Neuronal stem cell (in vitro differentiated cells): ENCODE results near the gene ADK.

ENCODE experiments used
- DNase-seq: peaks from one replicate; pipeline ENCODE4 v3.0.0-alpha.2; 2013; ENCODE audit warnings: low spot score
- H2AFZ ChIP-seq: one replicate; pipeline ENCODE4 v1.6.1; 2013; ENCODE audit warnings: mild to moderate bottlenecking, low read length, inconsistent platforms
- H2AK5ac ChIP-seq: 2 replicates; pipeline ENCODE4 v1.6.1; 2013; ENCODE audit warnings: low read depth, mild to moderate bottlenecking, inconsistent platforms, low read length, moderate library complexity, mixed read lengths
- H2BK120ac ChIP-seq: 2 replicates; pipeline ENCODE4 v1.6.1; 2013; ENCODE audit warnings: low read depth, mild to moderate bottlenecking, inconsistent platforms, low read length, moderate library complexity, mixed read lengths
- H2BK12ac ChIP-seq: one replicate; pipeline ENCODE4 v1.6.1; 2013; ENCODE audit warnings: low read length, inconsistent platforms
- H2BK15ac ChIP-seq: 2 replicates; pipeline ENCODE4 v1.6.1; 2013; ENCODE audit warnings: mild to moderate bottlenecking, low read length, inconsistent platforms, mixed read lengths
- H2BK5ac ChIP-seq: one replicate; pipeline ENCODE4 v1.6.1; 2013; ENCODE audit warnings: inconsistent platforms, mild to moderate bottlenecking, low read length, moderate library complexity
- H3K14ac ChIP-seq: one replicate; pipeline ENCODE4 v1.6.1; 2013; ENCODE audit warnings: low read length, inconsistent platforms
- H3K18ac ChIP-seq: 2 replicates; pipeline ENCODE4 v1.6.1; 2013; ENCODE audit warnings: low read length, inconsistent platforms
- H3K23ac ChIP-seq: 2 replicates; pipeline ENCODE4 v1.6.1; 2013; ENCODE audit warnings: low read depth, mild to moderate bottlenecking, mixed read lengths, low read length, inconsistent platforms; ENCODE audit not compliant: poor library complexity
- H3K27ac ChIP-seq: replicated peaks from 3 replicates; pipeline ENCODE4 v1.5.1; 2013; ENCODE audit warnings: low read length, inconsistent platforms
- H3K27me3 ChIP-seq, 3 experiments: 2 replicates each; pipeline ENCODE4 v1.6.1; 2013; ENCODE audit warnings: low read length in 3 of 3, mild to moderate bottlenecking in 2 of 3, inconsistent platforms in 1 of 3, low read depth in 1 of 3, mixed read lengths in 1 of 3, moderate library complexity in 1 of 3; ENCODE audit not compliant: control insufficient read depth in 3 of 3, insufficient read depth in 3 of 3
- H3K36me3 ChIP-seq, 2 donors: replicated peaks in 1 of 2; 2 replicates each; pipeline ENCODE4 v1.6.1; 2013; ENCODE audit warnings: low read length in 2 of 2; ENCODE audit not compliant: control insufficient read depth in 2 of 2, insufficient read depth in 2 of 2
- H3K4ac ChIP-seq: 2 replicates; pipeline ENCODE4 v1.6.1; 2013; ENCODE audit warnings: inconsistent platforms, mild to moderate bottlenecking, low read length, moderate library complexity
- H3K4me1 ChIP-seq, 2 donors: 1 replicate in 1 of 2; 2 replicates in 1 of 2; pipeline ENCODE4 v1.6.1; 2013; ENCODE audit warnings: low read length in 2 of 2, low read depth in 1 of 2; ENCODE audit not compliant: control insufficient read depth in 2 of 2, insufficient read depth in 1 of 2
- H3K4me2 ChIP-seq: one replicate; pipeline ENCODE4 v1.6.1; 2013; ENCODE audit warnings: mild to moderate bottlenecking, low read length, inconsistent platforms; ENCODE audit not compliant: insufficient read depth, poor library complexity, severe bottlenecking
- H3K4me3 ChIP-seq, 2 donors: 2 replicates each; pipeline ENCODE4 v1.5.1; 2013; ENCODE audit warnings: low read length in 2 of 2, mild to moderate bottlenecking in 2 of 2, inconsistent platforms in 1 of 2, moderate library complexity in 1 of 2
- H3K79me1 ChIP-seq: one replicate; pipeline ENCODE4 v1.6.1; 2013; ENCODE audit warnings: low read depth, mild to moderate bottlenecking, inconsistent platforms, low read length, moderate library complexity
- H3K9ac ChIP-seq: one replicate; pipeline ENCODE4 v1.6.1; 2013; ENCODE audit warnings: mild to moderate bottlenecking, low read depth, low read length, inconsistent platforms; ENCODE audit not compliant: poor library complexity
- H3K9me3 ChIP-seq, 2 donors: replicated peaks in 1 of 2; 2 replicates each; pipeline versions ENCODE3 to v1.6.1; 2013; ENCODE audit warnings: low read length in 2 of 2, mild to moderate bottlenecking in 2 of 2, inconsistent platforms in 1 of 2, low read depth in 1 of 2, mixed read lengths in 1 of 2, moderate library complexity in 1 of 2; ENCODE audit not compliant: control insufficient read depth in 2 of 2, insufficient read depth in 1 of 2
- H4K8ac ChIP-seq: one replicate; pipeline ENCODE4 v1.6.1; 2013; ENCODE audit warnings: low read depth, mild to moderate bottlenecking, inconsistent platforms, low read length, moderate library complexity
- H4K91ac ChIP-seq: one replicate; pipeline ENCODE4 v1.6.1; 2013; ENCODE audit warnings: low read length, low read depth, mild to moderate bottlenecking, inconsistent platforms; ENCODE audit not compliant: poor library complexity
- WGBS, 2 donors: extraction: QIAGEN DNeasy Blood & Tissue Kit; methylation state at CpG; one replicate each; pipeline ENCODE4 v1.1.7; 2013; ENCODE audit warnings: missing lambda C conversion rate in 2 of 2, mixed read lengths in 1 of 2; ENCODE audit not compliant: insufficient read length in 2 of 2, insufficient replicate concordance in 1 of 2; ENCODE audit errors: extremely low coverage in 2 of 2; 5-methylcytosine and 5-hydroxymethylcytosine counted together

The ADK gene

DNA sequence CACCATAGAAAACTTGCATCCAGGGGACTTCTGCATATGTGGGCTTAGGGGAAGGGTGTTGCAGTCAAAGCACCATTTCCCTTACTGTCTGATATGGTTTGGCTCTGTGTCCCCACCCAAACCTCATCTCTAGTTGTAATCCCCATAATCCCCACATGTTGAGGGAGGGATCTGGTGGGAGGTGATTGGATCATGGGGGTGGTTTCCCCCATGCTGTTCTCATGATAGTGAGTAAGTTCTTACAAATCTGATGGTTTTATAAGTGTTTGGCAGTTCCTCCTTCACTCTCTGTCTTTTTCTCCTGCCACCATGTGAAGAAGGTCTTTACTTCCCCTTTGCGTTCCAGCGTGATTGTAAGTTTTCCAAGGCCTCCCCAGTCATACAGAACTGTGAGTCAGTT, 177.4 kb downstream of the ADK start:
- H2AK5ac ChIP-seq: no peak overlapping the region
- H2BK120ac ChIP-seq: no peak overlapping the region
- no peak overlapping the region for H3K27ac ChIP-seq
- no peak overlapping the region for H4K91ac ChIP-seq
- H3K23ac ChIP-seq: no peak overlapping the region
- no peak overlapping the region for H3K4me2 ChIP-seq
- H3K4ac ChIP-seq: no peak overlapping the region
- H3K4me3 ChIP-seq: no peak overlapping the region
- H2BK15ac ChIP-seq: no peak overlapping the region
- H4K8ac ChIP-seq: no peak overlapping the region
- no peak overlapping the region for H3K18ac ChIP-seq
- no peak overlapping the region for H2BK5ac ChIP-seq
- no peaks in the 10 kb centered on the region for H3K9me3 ChIP-seq
- H3K79me1 ChIP-seq: no peaks in the 10 kb centered on the region
- H3K4me1 ChIP-seq: no peaks in the 10 kb centered on the region
- H3K14ac ChIP-seq: no peak overlapping the region
- H3K9ac ChIP-seq: no peak overlapping the region
- H2BK12ac ChIP-seq: no peak overlapping the region
- no peaks in the 10 kb centered on the region for H3K27me3 ChIP-seq
- no peak overlapping the region for H2AFZ ChIP-seq
- H3K36me3 ChIP-seq: no peaks in the 10 kb centered on the region
- no peak for DNase-seq
- WGBS, 2 donors: no CpG with 5 or more reads among the region's 2 CpGs

- Histone ChIP-seq H3K27ac (no peak overlapping the region), H3K27me3 (no peaks in the 10 kb centered on the region), H4K8ac (no peak overlapping the region), H3K14ac (no peak overlapping the region), H2BK15ac (no peak overlapping the region), H2AK5ac (no peak overlapping the region), H3K23ac (no peak overlapping the region), H2BK5ac (no peak overlapping the region), H4K91ac (no peak overlapping the region), H2BK120ac (no peak overlapping the region), H2AFZ (no peak overlapping the region), H3K9ac (no peak overlapping the region), H2BK12ac (no peak overlapping the region), H3K9me3 (peaks cover 0 to 5% of the 10 kb centered on the region in 2 donors), H3K4ac (no peak overlapping the region), H3K36me3 (no peaks in the 10 kb centered on the region), H3K18ac (no peak overlapping the region), H3K4me3 (no peak overlapping the region), H3K4me2 (no peak overlapping the region), H3K4me1 (no peaks in the 10 kb centered on the region), H3K79me1 (no peaks in the 10 kb centered on the region)
- no peak for DNase-seq
- no CpG with 5 or more reads among the region's 2 CpGs for WGBS, 2 donors
Measured at GRCh38 chr10:74329873-74330272, 178.9 kb downstream of the ADK start.

- H3K36me3 ChIP-seq: no peaks in the 10 kb centered on the region
- no peak overlapping the region for H3K4me3 ChIP-seq
- H4K91ac ChIP-seq: no peak overlapping the region
- no peak overlapping the region for H4K8ac ChIP-seq
- no peak for DNase-seq
- H3K27ac ChIP-seq: no peak overlapping the region
- H3K27me3 ChIP-seq: no peaks in the 10 kb centered on the region
- no peak overlapping the region for H2BK12ac ChIP-seq
- H3K14ac ChIP-seq: no peak overlapping the region
- no peak overlapping the region for H2AFZ ChIP-seq
- H3K23ac ChIP-seq: no peak overlapping the region
- H3K4ac ChIP-seq: no peak overlapping the region
- no peak overlapping the region for H3K18ac ChIP-seq
- no peak overlapping the region for H2AK5ac ChIP-seq
- H2BK120ac ChIP-seq: no peak overlapping the region
- no peak overlapping the region for H3K9ac ChIP-seq
- no CpG with 5 or more reads among the region's 3 CpGs for WGBS, 2 donors
- no peaks in the 10 kb centered on the region for H3K4me1 ChIP-seq
- H2BK5ac ChIP-seq: no peak overlapping the region
- H3K4me2 ChIP-seq: no peak overlapping the region
- H2BK15ac ChIP-seq: no peak overlapping the region
- H3K9me3 ChIP-seq: peaks cover 0 to 5% of the 10 kb centered on the region in 2 donors
- no peaks in the 10 kb centered on the region for H3K79me1 ChIP-seq
Measured at GRCh38 chr10:74330646-74331045, 179.6 kb downstream of the ADK start.

GRCh38 chr10:74332398-74332797, 181.4 kb downstream of the ADK start:
- no peak overlapping the region for H3K4me3 ChIP-seq
- H3K9ac ChIP-seq: no peak overlapping the region
- H2BK120ac ChIP-seq: no peak overlapping the region
- H3K36me3 ChIP-seq: no peaks in the 10 kb centered on the region
- no peak overlapping the region for H3K14ac ChIP-seq
- H3K4me2 ChIP-seq: no peak overlapping the region
- no peak overlapping the region for H3K27ac ChIP-seq
- no peak overlapping the region for H4K91ac ChIP-seq
- H3K27me3 ChIP-seq: no peaks in the 10 kb centered on the region
- H2BK15ac ChIP-seq: no peak overlapping the region
- no peak overlapping the region for H3K18ac ChIP-seq
- no peaks in the 10 kb centered on the region for H3K4me1 ChIP-seq
- no peak overlapping the region for H2BK12ac ChIP-seq
- H3K79me1 ChIP-seq: no peaks in the 10 kb centered on the region
- no peak overlapping the region for H4K8ac ChIP-seq
- no peak overlapping the region for H2AFZ ChIP-seq
- no peak for DNase-seq
- peaks cover 0 to 5% of the 10 kb centered on the region in 2 donors for H3K9me3 ChIP-seq
- no peak overlapping the region for H3K4ac ChIP-seq
- H3K23ac ChIP-seq: no peak overlapping the region
- no peak overlapping the region for H2AK5ac ChIP-seq
- no peak overlapping the region for H2BK5ac ChIP-seq
